ENCODE data around the gene MIPOL1. TPM values are rescaled to one million over a fixed set of nuclear protein-coding genes. Genes with fewer than 3 reads are reported as not detected.

MIPOL1 gene
- total RNA-seq, 1 donor = 14.7 TPM

- no peak overlapping the region for H3K4me3 ChIP-seq (ENCODE audit: low read depth, low read length)
- DNase-seq (ENCODE audit: low read depth) = no peak
- no peak for TF ChIP-seq CTCF (IDR thresholded peaks at IDR 0.05; ENCODE audit: insufficient read depth, low read depth, low read length)
These were observed 395.0 kb downstream of the MIPOL1 start for GRCh38 chr14:37592482-37593408.

GRCh38 chr14:37593511-37594237 is 395.9 kb downstream of the MIPOL1 start:
- H3K4me3 ChIP-seq (ENCODE audit: low read depth, low read length) = peak overlapping the region; percentile 65
- no peak for DNase-seq (ENCODE audit: low read depth)
- TF ChIP-seq CTCF (IDR thresholded peaks at IDR 0.05; ENCODE audit: insufficient read depth, low read depth, low read length) = no peak

GRCh38 chr14:37594238-37594970 is 396.7 kb downstream of the MIPOL1 start:
- peak; percentile 79 for DNase-seq (ENCODE audit: low read depth)
- peak; percentile 85 for TF ChIP-seq CTCF (IDR thresholded peaks at IDR 0.05; ENCODE audit: insufficient read depth, low read depth, low read length)
- H3K4me3 ChIP-seq (ENCODE audit: low read depth, low read length) = peak overlapping the region; percentile 65

GRCh38 chr14:37594971-37595808 is 397.5 kb downstream of the MIPOL1 start, which contains the start of the genes FOXA1 and TTC6:
TSS of gene FOXA1 (minus strand) at chr14:37595249. CDS start at chr14:37594972, 277 bp downstream.
TSS of gene TTC6 (plus strand) at chr14:37595629. CDS start at chr14:37622065, 26,436 bp downstream.
- no peak for TF ChIP-seq CTCF (IDR thresholded peaks at IDR 0.05; ENCODE audit: insufficient read depth, low read depth, low read length)
- peak; percentile 27 for DNase-seq (ENCODE audit: low read depth)
- H3K4me3 ChIP-seq (ENCODE audit: low read depth, low read length) = peak within 1 kb of the TSS; percentile 65

GRCh38 chr14:37595809-37596621 is 398.3 kb downstream of the MIPOL1 start:
- peak overlapping the region; percentile 65 for H3K4me3 ChIP-seq (ENCODE audit: low read depth, low read length)
- TF ChIP-seq CTCF (IDR thresholded peaks at IDR 0.05; ENCODE audit: insufficient read depth, low read depth, low read length) = no peak
- no peak for DNase-seq (ENCODE audit: low read depth)

Measured in fibroblast of villous mesenchyme (primary cell).